Mucosa of rectum (tissue), 2 donors: ENCODE data around the gene ABLIM3.

Source experiments
- H3K27ac ChIP-seq, 2 donors: one replicate each; pipeline ENCODE4 v1.7.0; 2013; ENCODE audit warnings: inconsistent platforms in 2 of 2, low read depth in 2 of 2, low read length in 2 of 2
- H3K27me3 ChIP-seq, 2 donors: one replicate each; pipeline ENCODE4 v1.7.0; 2013; ENCODE audit warnings: low read length in 2 of 2; ENCODE audit not compliant: control insufficient read depth in 2 of 2, insufficient read depth in 2 of 2
- H3K36me3 ChIP-seq, 2 donors: one replicate each; pipeline ENCODE4 v1.7.0; 2013; ENCODE audit warnings: low read length in 2 of 2; ENCODE audit not compliant: control insufficient read depth in 2 of 2, insufficient read depth in 2 of 2
- H3K4me1 ChIP-seq, 2 donors: one replicate each; pipeline ENCODE4 v1.7.0; 2013; ENCODE audit warnings: low read length in 2 of 2, mild to moderate bottlenecking in 1 of 2; ENCODE audit not compliant: control insufficient read depth in 2 of 2, insufficient read depth in 2 of 2
- H3K4me3 ChIP-seq, 2 donors: one replicate each; pipeline ENCODE4 v1.7.0; 2013; ENCODE audit warnings: low read length in 2 of 2
- H3K9ac ChIP-seq, 2 donors: one replicate each; pipeline ENCODE4 v1.7.0; 2013; ENCODE audit warnings: low read length in 2 of 2, low read depth in 1 of 2, mild to moderate bottlenecking in 1 of 2
- H3K9me3 ChIP-seq, 2 donors: one replicate each; pipeline ENCODE4 v1.7.0; 2013; ENCODE audit warnings: low read length in 2 of 2; ENCODE audit not compliant: control insufficient read depth in 2 of 2
- donor health status: healthy.
- donor health status: Normal muscosa, but diverticular disease.

The ABLIM3 gene

GRCh38 chr5:149228618-149229297, 87.5 kb downstream of the ABLIM3 start:
- Histone ChIP-seq H3K9ac (no peak overlapping the region), H3K36me3 (no peaks in the 10 kb centered on the region), H3K4me3 (no peak overlapping the region), H3K27ac (no peak overlapping the region), H3K9me3 (no peaks in the 10 kb centered on the region), H3K4me1 (no peaks in the 10 kb centered on the region), H3K27me3 (no peaks in the 10 kb centered on the region)

DNA sequence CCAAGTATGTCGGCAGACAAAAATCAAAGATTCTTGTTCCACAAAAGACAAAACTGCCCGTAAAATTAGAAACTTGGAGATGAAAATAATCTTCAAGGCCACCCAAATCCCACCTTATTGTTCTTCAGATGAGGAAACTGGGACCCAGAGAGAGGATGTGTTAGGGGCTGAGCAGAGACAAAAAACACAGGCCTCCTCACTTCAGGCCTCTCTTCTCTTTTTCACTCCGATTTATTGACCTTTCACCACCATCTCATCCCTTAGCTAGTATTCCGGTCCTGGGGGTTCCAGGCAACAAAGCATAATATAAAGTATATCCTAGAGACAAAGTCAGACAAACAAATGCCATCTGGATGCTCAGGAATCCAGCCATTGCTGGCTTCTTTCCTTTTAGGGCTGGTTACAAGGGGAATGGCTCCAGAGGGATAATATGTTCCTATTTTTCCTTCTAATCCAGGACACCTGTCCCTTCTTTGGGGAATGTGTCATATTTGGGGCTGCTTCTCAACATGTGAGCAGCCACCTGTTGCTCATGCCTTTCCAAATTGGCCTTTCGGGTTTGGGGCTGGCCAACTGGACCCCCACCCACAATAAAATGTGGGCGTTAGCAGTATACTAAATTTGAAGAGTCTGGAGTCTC, 88.1 kb downstream of the ABLIM3 start:
- H3K9ac ChIP-seq, result no peak overlapping the region
- no peak overlapping the region for H3K27ac ChIP-seq
- no peaks in the 10 kb centered on the region for H3K27me3 ChIP-seq
- no peaks in the 10 kb centered on the region for H3K36me3 ChIP-seq
- no peaks in the 10 kb centered on the region for H3K4me1 ChIP-seq
- H3K9me3 ChIP-seq, result no peaks in the 10 kb centered on the region
- H3K4me3 ChIP-seq, result no peak overlapping the region

DNA sequence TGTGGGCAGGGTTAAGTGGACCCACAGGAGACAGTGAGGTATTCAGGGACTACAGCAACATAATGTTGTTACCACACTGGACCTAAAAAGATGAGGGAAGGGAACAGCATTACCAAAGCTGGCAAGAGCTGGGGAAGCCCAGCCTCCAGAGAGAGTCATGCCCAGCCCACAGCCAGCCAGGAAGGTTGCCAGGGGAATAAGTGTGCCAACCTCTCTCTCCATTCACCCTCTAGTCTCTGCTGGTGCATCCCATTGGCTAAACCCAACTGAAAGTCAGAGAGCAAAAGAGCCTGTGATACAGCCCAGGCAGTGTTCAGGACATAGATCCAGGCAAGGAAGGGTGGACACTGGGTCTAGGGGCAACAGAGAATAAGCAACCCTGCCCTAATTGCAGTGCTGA, 94.5 kb downstream of the ABLIM3 start:
- H3K27me3 ChIP-seq, result peaks cover 0 to 4% of the 10 kb centered on the region in 2 donors
- no peak overlapping the region for H3K27ac ChIP-seq
- H3K36me3 ChIP-seq, result no peaks in the 10 kb centered on the region
- H3K9ac ChIP-seq, result no peak overlapping the region
- H3K4me3 ChIP-seq, result no peak overlapping the region
- H3K4me1 ChIP-seq, result no peaks in the 10 kb centered on the region
- H3K9me3 ChIP-seq, result no peaks in the 10 kb centered on the region

DNA sequence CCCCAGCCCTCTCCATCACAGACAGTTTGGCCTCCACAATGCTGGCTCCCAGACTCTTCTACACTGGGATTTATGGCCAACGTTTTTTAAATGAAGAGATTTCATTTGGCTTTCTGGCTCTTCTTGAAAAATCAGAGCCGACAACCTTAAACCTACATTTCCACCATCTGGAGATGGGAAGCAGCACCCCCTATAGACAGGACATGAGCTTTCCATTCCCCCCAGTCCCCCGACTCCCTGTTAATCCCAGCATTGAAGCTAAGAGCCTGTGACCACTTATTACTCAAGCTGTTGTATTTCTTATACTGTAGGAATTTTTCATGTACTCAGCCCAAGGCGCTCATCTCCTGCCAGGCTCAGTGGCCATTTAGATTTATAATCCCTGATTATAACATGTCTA, 96.4 kb downstream of the ABLIM3 start:
- Histone ChIP-seq H3K36me3 (no peaks in the 10 kb centered on the region), H3K9ac (no peak overlapping the region), H3K4me1 (no peaks in the 10 kb centered on the region), H3K27ac (no peak overlapping the region), H3K27me3 (peaks cover 0 to 4% of the 10 kb centered on the region in 2 donors), H3K4me3 (no peak overlapping the region), H3K9me3 (no peaks in the 10 kb centered on the region)

DNA sequence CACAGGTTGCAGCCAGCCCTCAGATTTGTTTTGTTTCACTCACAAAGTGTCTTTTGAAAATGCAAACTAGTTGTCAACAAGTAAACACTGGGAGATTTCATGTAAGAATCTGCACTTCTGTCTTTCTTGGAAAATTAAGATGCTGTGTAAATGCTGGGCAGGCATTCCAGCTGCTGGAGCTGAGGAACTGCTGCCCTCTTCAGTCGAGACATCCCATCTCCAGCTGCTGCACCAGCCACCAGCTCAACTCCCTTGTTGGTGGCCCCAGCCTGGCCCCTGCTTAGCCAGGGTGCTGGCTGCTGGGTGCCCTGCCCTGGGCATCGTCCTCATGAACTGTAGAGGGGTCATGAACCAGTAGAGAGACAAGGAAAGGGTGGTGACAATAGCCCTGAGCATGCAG, 97.2 kb downstream of the ABLIM3 start:
- H3K27me3 ChIP-seq, result peaks cover 0 to 4% of the 10 kb centered on the region in 2 donors
- H3K36me3 ChIP-seq, result no peaks in the 10 kb centered on the region
- no peaks in the 10 kb centered on the region for H3K4me1 ChIP-seq
- no peak overlapping the region for H3K4me3 ChIP-seq
- no peak overlapping the region for H3K27ac ChIP-seq
- H3K9ac ChIP-seq, result no peak overlapping the region
- H3K9me3 ChIP-seq, result no peaks in the 10 kb centered on the region

DNA sequence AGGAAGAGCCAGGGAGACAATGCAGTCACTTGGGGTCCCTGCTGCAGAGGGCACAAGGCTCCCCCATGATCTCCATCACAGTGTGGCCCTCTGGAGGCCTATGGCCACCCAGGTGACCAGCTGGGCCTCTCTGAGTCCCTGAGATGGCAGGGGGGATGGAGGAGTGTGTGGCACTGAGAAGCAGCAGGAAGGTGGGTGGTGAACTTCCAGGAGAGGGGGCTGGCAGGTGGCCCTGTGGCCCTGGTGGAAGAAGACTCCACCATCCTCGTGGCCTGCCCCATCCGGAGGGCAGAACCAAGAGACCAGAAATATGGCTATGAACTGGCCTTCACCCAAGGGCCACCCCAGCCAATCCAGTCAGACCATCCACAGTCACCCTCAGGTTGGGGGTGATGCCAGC, 98.6 kb downstream of the ABLIM3 start:
- H3K36me3 ChIP-seq, result no peaks in the 10 kb centered on the region
- no peaks in the 10 kb centered on the region for H3K4me1 ChIP-seq
- H3K9ac ChIP-seq, result no peak overlapping the region
- H3K4me3 ChIP-seq, result no peak overlapping the region
- H3K9me3 ChIP-seq, result no peaks in the 10 kb centered on the region
- peaks cover 0 to 4% of the 10 kb centered on the region in 2 donors for H3K27me3 ChIP-seq
- H3K27ac ChIP-seq, result no peak overlapping the region

- H3K27me3 ChIP-seq, result peaks cover 0 to 4% of the 10 kb centered on the region in 2 donors
- no peak overlapping the region for H3K9ac ChIP-seq
- H3K9me3 ChIP-seq, result no peaks in the 10 kb centered on the region
- no peaks in the 10 kb centered on the region for H3K4me1 ChIP-seq
- no peak overlapping the region for H3K27ac ChIP-seq
- H3K4me3 ChIP-seq, result no peak overlapping the region
- no peaks in the 10 kb centered on the region for H3K36me3 ChIP-seq
Observed at GRCh38 chr5:149240354-149240998, 99.2 kb downstream of the ABLIM3 start.

GRCh38 chr5:149242339-149242738, 101.0 kb downstream of the ABLIM3 start:
- Histone ChIP-seq H3K9me3 (no peaks in the 10 kb centered on the region), H3K9ac (no peak overlapping the region), H3K4me1 (no peaks in the 10 kb centered on the region), H3K4me3 (no peak overlapping the region), H3K36me3 (no peaks in the 10 kb centered on the region), H3K27me3 (peaks cover 0 to 4% of the 10 kb centered on the region in 2 donors), H3K27ac (no peak overlapping the region)

DNA sequence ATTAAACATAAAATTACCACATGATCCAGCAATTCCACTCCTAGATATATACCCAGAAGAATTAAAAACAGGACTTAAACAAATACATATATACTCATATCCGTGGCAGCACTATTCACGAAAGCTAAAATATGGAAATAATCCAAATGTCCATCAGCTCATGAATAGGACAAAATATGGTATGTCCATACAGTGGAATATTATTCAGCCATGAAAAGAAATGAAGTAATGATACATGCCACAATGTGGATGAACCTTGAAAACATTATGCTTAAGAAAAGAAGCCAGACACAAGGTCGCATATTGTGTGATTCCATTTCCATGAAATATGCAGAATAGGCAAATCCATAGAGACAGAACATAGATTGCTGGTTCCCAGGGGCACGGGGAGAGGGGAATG, 105.6 kb downstream of the ABLIM3 start:
- no peaks in the 10 kb centered on the region for H3K4me1 ChIP-seq
- no peak overlapping the region for H3K9ac ChIP-seq
- no peaks in the 10 kb centered on the region for H3K9me3 ChIP-seq
- H3K4me3 ChIP-seq, result no peak overlapping the region
- peaks cover 0 to 5% of the 10 kb centered on the region in 2 donors for H3K27me3 ChIP-seq
- no peak overlapping the region for H3K27ac ChIP-seq
- no peaks in the 10 kb centered on the region for H3K36me3 ChIP-seq

- H3K36me3 ChIP-seq, result no peaks in the 10 kb centered on the region
- H3K4me1 ChIP-seq, result no peaks in the 10 kb centered on the region
- H3K27ac ChIP-seq, result no peak overlapping the region
- H3K9ac ChIP-seq, result no peak overlapping the region
- H3K9me3 ChIP-seq, result no peaks in the 10 kb centered on the region
- H3K4me3 ChIP-seq, result no peak overlapping the region
- H3K27me3 ChIP-seq, result peaks cover 0 to 5% of the 10 kb centered on the region in 2 donors
Observed at GRCh38 chr5:149247726-149248125, 106.4 kb downstream of the ABLIM3 start.
